Transverse colon (tissue), 3 donors: ENCODE results near the gene MGLL.

Experiments used
- EP300 ChIP-seq: sonication (generic); formaldehyde crosslinking; IDR thresholded peaks from one replicate; pipeline ENCODE4 v1.6.1; 2017; ENCODE audit warnings: antibody characterized with exemption, low read depth
- POLR2A ChIP-seq: fragments of 450-650 bp; IDR thresholded peaks from one replicate; pipeline ENCODE4 v1.6.1; 2016; ENCODE audit warnings: antibody characterized with exemption, mild to moderate bottlenecking, moderate library complexity
- TF ChIP-seq, protein P1 (sequence below), 5 experiments: fragments of 200-600 bp in 3 of 5; fragments of 450-650 bp in 2 of 5; sonication (generic) in 3 of 5; IDR thresholded peaks; 1 replicate in 2 of 5; 2 replicates in 3 of 5; pipeline ENCODE4 v1.5.1; 2016 to 2017; ENCODE audit warnings: antibody characterized with exemption in 5 of 5, inconsistent platforms in 3 of 5, mild to moderate bottlenecking in 2 of 5, moderate library complexity in 1 of 5

- TF ChIP-seq, protein P1, sequence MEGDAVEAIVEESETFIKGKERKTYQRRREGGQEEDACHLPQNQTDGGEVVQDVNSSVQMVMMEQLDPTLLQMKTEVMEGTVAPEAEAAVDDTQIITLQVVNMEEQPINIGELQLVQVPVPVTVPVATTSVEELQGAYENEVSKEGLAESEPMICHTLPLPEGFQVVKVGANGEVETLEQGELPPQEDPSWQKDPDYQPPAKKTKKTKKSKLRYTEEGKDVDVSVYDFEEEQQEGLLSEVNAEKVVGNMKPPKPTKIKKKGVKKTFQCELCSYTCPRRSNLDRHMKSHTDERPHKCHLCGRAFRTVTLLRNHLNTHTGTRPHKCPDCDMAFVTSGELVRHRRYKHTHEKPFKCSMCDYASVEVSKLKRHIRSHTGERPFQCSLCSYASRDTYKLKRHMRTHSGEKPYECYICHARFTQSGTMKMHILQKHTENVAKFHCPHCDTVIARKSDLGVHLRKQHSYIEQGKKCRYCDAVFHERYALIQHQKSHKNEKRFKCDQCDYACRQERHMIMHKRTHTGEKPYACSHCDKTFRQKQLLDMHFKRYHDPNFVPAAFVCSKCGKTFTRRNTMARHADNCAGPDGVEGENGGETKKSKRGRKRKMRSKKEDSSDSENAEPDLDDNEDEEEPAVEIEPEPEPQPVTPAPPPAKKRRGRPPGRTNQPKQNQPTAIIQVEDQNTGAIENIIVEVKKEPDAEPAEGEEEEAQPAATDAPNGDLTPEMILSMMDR (IDR thresholded peaks at IDR 0.05), result no peak
- TF ChIP-seq POLR2A (no peak), EP300 (no peak)
Observed at GRCh38 chr3:127805026-127805753, 17.1 kb downstream of the MGLL start.
